Measurements from ENCODE around the gene REL. TPM values are rescaled to one million over a fixed set of nuclear protein-coding genes. Genes with fewer than 3 reads are reported as not detected.

REL gene
- total and polyA plus RNA-seq, 8 donors = 0.60 to 74.1 (median 4.4) TPM

- no peak overlapping the region for H3K27ac ChIP-seq
- intact Hi-C loops (cut with DNase I; ENCODE audit: low total_unique reads) = no loop called here
- WGBS, 5 donors = 77 to 87% (median 84%) methylated on average over 6 of the region's 6 CpGs
These were observed 38.4 kb upstream of the REL start for GRCh38 chr2:60843006-60843405.

GRCh38 chr2:60844105-60844504, 37.3 kb upstream of the REL start:
- no peak for DNase-seq
- Histone ChIP-seq H3K4me3 (no peak overlapping the region), H3K36me3 (no peaks in the 10 kb centered on the region), H3K4me1 (no peaks in the 10 kb centered on the region), H3K9me3 (no peaks in the 10 kb centered on the region), H3K27ac (no peak overlapping the region), H3K27me3 (no peaks in the 10 kb centered on the region)
- 80 to 94% (median 88%) methylated on average over 2 of the region's 2 CpGs for WGBS, 5 donors
- intact Hi-C loops (cut with DNase I; ENCODE audit: low total_unique reads) = no loop called here
- TF ChIP-seq CTCF (IDR thresholded peaks at IDR 0.05) = no peak
- TF ChIP-seq EP300 (IDR thresholded peaks at IDR 0.05) = no peak
- TF ChIP-seq POLR2A (IDR thresholded peaks at IDR 0.05) = no peak
- TF ChIP-seq POLR2AphosphoS5 (IDR thresholded peaks at IDR 0.05) = no peak

More at GRCh38 chr2:60843006-60843405, 38.4 kb upstream of the REL start:
- Histone ChIP-seq H3K4me1 (no peaks in the 10 kb centered on the region), H3K36me3 (no peaks in the 10 kb centered on the region), H3K9me3 (no peaks in the 10 kb centered on the region), H3K27me3 (no peaks in the 10 kb centered on the region), H3K4me3 (no peak overlapping the region)
- DNase-seq = no peak
- TF ChIP-seq EP300 (IDR thresholded peaks at IDR 0.05) (no peak), POLR2AphosphoS5 (IDR thresholded peaks at IDR 0.05) (no peak), POLR2A (IDR thresholded peaks at IDR 0.05) (no peak), CTCF (IDR thresholded peaks at IDR 0.05) (no peak)

- no peak for DNase-seq
- intact Hi-C loops (cut with DNase I; ENCODE audit: low total_unique reads) = no loop called here
- 77 to 93% (median 80%) methylated on average over 6 of the region's 6 CpGs for WGBS, 5 donors
- Histone ChIP-seq H3K9me3 (no peaks in the 10 kb centered on the region), H3K27me3 (no peaks in the 10 kb centered on the region), H3K27ac (no peak overlapping the region), H3K36me3 (no peaks in the 10 kb centered on the region), H3K4me1 (no peaks in the 10 kb centered on the region), H3K4me3 (no peak overlapping the region)
- TF ChIP-seq CTCF (IDR thresholded peaks at IDR 0.05) (no peak), EP300 (IDR thresholded peaks at IDR 0.05) (no peak), POLR2A (IDR thresholded peaks at IDR 0.05) (no peak), POLR2AphosphoS5 (IDR thresholded peaks at IDR 0.05) (no peak)
These were observed 33.5 kb upstream of the REL start for GRCh38 chr2:60847854-60848253.

GRCh38 chr2:60849187-60849586, 32.2 kb upstream of the REL start:
- Histone ChIP-seq H3K27ac (no peak overlapping the region), H3K9me3 (no peaks in the 10 kb centered on the region), H3K4me1 (no peaks in the 10 kb centered on the region), H3K27me3 (no peaks in the 10 kb centered on the region), H3K36me3 (no peaks in the 10 kb centered on the region), H3K4me3 (no peak overlapping the region)
- no peak for DNase-seq
- TF ChIP-seq EP300 (IDR thresholded peaks at IDR 0.05) (no peak), POLR2AphosphoS5 (IDR thresholded peaks at IDR 0.05) (no peak), CTCF (IDR thresholded peaks at IDR 0.05) (no peak), POLR2A (IDR thresholded peaks at IDR 0.05) (no peak)
- WGBS, 5 donors = 82 to 95% (median 90%) methylated on average over 3 of the region's 3 CpGs
- intact Hi-C loops (cut with DNase I; ENCODE audit: low total_unique reads) = no loop called here

Measured in stomach (tissue), 9 donors.